ENCODE data around the gene DARS1.

DNA sequence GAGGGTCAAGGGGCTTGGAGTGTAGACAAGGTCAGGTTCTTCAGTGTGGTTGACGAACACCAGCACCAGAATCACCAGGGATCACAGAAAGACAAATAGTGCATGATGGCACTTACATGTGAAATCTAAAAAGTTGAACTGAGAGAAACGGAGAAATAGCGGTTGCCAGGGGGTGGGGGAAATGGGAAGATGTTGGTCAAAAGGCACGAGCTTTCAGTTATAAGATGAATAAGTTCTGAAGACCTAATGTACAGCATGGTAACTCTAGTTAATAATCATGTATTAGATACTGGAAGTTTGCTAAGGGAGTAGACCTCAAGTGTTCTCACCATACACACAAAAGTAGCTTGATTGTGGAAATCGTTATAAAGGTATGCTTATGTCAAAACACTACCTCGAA is 43.7 kb upstream of the DARS1 start:
- TF ChIP-seq POLR2A (IDR thresholded peaks at IDR 0.05): no peak
- TF ChIP-seq, protein P1, sequence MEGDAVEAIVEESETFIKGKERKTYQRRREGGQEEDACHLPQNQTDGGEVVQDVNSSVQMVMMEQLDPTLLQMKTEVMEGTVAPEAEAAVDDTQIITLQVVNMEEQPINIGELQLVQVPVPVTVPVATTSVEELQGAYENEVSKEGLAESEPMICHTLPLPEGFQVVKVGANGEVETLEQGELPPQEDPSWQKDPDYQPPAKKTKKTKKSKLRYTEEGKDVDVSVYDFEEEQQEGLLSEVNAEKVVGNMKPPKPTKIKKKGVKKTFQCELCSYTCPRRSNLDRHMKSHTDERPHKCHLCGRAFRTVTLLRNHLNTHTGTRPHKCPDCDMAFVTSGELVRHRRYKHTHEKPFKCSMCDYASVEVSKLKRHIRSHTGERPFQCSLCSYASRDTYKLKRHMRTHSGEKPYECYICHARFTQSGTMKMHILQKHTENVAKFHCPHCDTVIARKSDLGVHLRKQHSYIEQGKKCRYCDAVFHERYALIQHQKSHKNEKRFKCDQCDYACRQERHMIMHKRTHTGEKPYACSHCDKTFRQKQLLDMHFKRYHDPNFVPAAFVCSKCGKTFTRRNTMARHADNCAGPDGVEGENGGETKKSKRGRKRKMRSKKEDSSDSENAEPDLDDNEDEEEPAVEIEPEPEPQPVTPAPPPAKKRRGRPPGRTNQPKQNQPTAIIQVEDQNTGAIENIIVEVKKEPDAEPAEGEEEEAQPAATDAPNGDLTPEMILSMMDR (IDR thresholded peaks at IDR 0.05): no peak
- TF ChIP-seq EP300 (IDR thresholded peaks at IDR 0.05): no peak
